Stimulated activated CD8-positive, alpha-beta memory T cell treated with anti-CD3 and anti-CD28 coated beads, Interleukin-15, amount 100 ng/mL, for 4 hours (primary cell): Measurements from ENCODE around the gene PLIN1.

ENCODE experiments used
- DNase-seq, 2 donors: peaks; one replicate each; pipeline ENCODE4 v3.0.0-alpha.2; 2020; ENCODE audit warnings: low read depth in 2 of 2

The PLIN1 gene

GRCh38 chr15:89627256-89627970 is 51.8 kb downstream of the PLIN1 start:
- no peak for DNase-seq

GRCh38 chr15:89625716-89626115 is 53.5 kb downstream of the PLIN1 start:
- no peak for DNase-seq

GRCh38 chr15:89623165-89623564 is 56.0 kb downstream of the PLIN1 start:
- no peak for DNase-seq

- DNase-seq: no peak
These were observed 57.6 kb downstream of the PLIN1 start for GRCh38 chr15:89621547-89621946.

GRCh38 chr15:89616228-89616627 is 62.9 kb downstream of the PLIN1 start:
- DNase-seq: no peak

- DNase-seq: no peak
These were observed 64.0 kb downstream of the PLIN1 start for GRCh38 chr15:89615135-89615534.
